BJ (cell line): ENCODE data around the gene DSC1. TPM values are rescaled to one million over a fixed set of nuclear protein-coding genes. Genes with fewer than 3 reads are reported as not detected.

Experiments used
- CTCF ChIA-PET: fragments of 350-600 bp; formaldehyde crosslinking; extraction: SDS; loops from one replicate; lab custom pipeline; 2021; ENCODE audit warnings: antibody characterized with exemption, inconsistent platforms; lab: Yijun Ruan, JAX
- POLR2A ChIA-PET: fragments of 300-600 bp; sonication (Branson Sonifier 250); formaldehyde crosslinking; extraction: SDS; loops from one replicate; lab custom pipeline; 2021; ENCODE audit warnings: antibody characterized with exemption; lab: Charles Lee
- DNase-seq: peaks from one replicate; pipeline ENCODE4 v3.0.0-alpha.2; 2011; ENCODE audit warnings: low read depth
- H3K27me3 ChIP-seq: 2 replicates; pipeline ENCODE4 v1.6.0; 2011; ENCODE audit warnings: low read length; ENCODE audit not compliant: control insufficient read depth, insufficient read depth
- H3K36me3 ChIP-seq: 2 replicates; pipeline ENCODE4 v1.5.1; 2011; ENCODE audit warnings: low read length; ENCODE audit not compliant: control insufficient read depth, insufficient read depth
- H3K4me3 ChIP-seq: 2 replicates; pipeline ENCODE4 v1.5.1; 2011; ENCODE audit warnings: low read depth, mild to moderate bottlenecking, control low read depth, low read length
- CTCF ChIP-seq: IDR thresholded peaks from 2 replicates; pipeline ENCODE4 v1.5.1; 2011; ENCODE audit warnings: low read depth, mild to moderate bottlenecking, control low read depth, inconsistent platforms, low read length, moderate library complexity; ENCODE audit not compliant: insufficient read depth
- polyA plus RNA-seq: library from polyadenylated mRNA; depleted of rRNA; stranded (reverse); fragments of >200 nt; gene quantifications from 2 replicates; pipeline ENCODE4 v1.2.3, GENCODE V29; 2011; rRNA removed

DSC1 gene
- polyA plus RNA-seq, 1 experiment, result not detected

DNA sequence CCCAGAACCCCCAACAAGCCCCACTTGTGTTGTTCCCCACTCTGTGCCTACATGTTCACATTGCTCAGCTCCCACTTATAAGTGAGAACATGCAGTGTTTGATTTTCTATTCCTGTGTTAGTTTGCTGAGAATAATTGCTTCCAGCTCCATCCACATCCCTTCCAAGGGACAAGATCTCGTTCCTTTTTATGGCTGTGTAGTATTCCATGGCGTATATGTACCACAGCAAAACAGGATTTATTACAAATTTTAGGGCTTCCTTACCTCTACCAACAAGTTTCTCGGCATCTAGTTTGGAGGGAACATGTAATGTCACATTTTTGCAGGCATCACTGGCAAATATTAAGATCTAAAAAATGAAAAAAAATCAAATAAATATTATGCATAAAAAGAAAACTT lies 69.4 kb downstream of the DSC1 start:
- H3K4me3 ChIP-seq, result no peak overlapping the region
- no peak for TF ChIP-seq CTCF
- CTCF ChIA-PET, result no interaction called here
- no peaks in the 10 kb centered on the region for H3K36me3 ChIP-seq
- POLR2A ChIA-PET, result no interaction called here
- DNase-seq, result no peak
- no peaks in the 10 kb centered on the region for H3K27me3 ChIP-seq

DNA sequence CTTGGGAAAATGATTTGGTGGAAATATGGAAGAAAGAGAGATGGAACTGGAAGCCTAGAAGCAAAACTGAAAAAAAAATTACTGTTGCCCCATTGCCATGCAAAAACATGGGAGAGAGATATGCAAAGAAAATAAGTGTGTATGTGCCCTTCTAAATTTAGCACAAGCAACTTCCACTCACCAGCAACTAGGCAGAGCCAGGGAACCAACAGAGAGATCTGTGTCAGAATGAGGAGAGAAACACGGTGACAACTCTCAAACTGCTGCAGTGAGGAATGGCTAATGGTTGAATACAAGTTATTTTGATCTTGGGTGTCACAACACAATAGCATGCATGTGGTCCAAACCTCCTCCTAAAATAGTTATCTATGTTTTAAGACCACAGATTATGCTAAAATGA lies 71.3 kb downstream of the DSC1 start:
- ChIA-PET POLR2A (no interaction called here), CTCF (no interaction called here)
- Histone ChIP-seq H3K4me3 (no peak overlapping the region), H3K27me3 (no peaks in the 10 kb centered on the region), H3K36me3 (no peaks in the 10 kb centered on the region)
- TF ChIP-seq CTCF, result no peak
- DNase-seq, result no peak

GRCh38 chr18:31088532-31088931 lies 74.1 kb downstream of the DSC1 start:
- H3K4me3 ChIP-seq, result no peak overlapping the region
- no peak for DNase-seq
- CTCF ChIA-PET, result no interaction called here
- no peak for TF ChIP-seq CTCF
- POLR2A ChIA-PET, result no interaction called here
- no peaks in the 10 kb centered on the region for H3K27me3 ChIP-seq
- H3K36me3 ChIP-seq, result no peaks in the 10 kb centered on the region

GRCh38 chr18:31079973-31080372 lies 82.7 kb downstream of the DSC1 start:
- Histone ChIP-seq H3K27me3 (no peaks in the 10 kb centered on the region), H3K4me3 (no peak overlapping the region), H3K36me3 (no peaks in the 10 kb centered on the region)
- ChIA-PET CTCF (no interaction called here), POLR2A (no interaction called here)
- no peak for DNase-seq
- TF ChIP-seq CTCF, result no peak

Other genes with a start within 250 kb of the DSC1 start
- not detected in 2 replicates for gene DSC3, start 120.1 kb downstream of the DSC1 start, polyA plus RNA-seq
- gene DSC2, start 60.4 kb downstream of the DSC1 start, polyA plus RNA-seq, result not detected in 2 replicates
- not detected in 2 replicates for gene DSG1, start 155.3 kb upstream of the DSC1 start, polyA plus RNA-seq
- gene DSG4, start 213.9 kb upstream of the DSC1 start, polyA plus RNA-seq, result not detected in 2 replicates